H9 (cell line): ENCODE measurements around the gene KCTD16. TPM values are rescaled to one million over a fixed set of nuclear protein-coding genes. Genes with fewer than 3 reads are reported as not detected.

Experiments used
- DNase-seq: peaks from one replicate; pipeline ENCODE4 v3.0.0-alpha.2; 2017
- H2AFZ ChIP-seq: one replicate; pipeline ENCODE4 v1.6.1; 2013; ENCODE audit warnings: mild to moderate bottlenecking, low read length, control low read depth, moderate library complexity
- H2AK5ac ChIP-seq: 2 replicates; pipeline ENCODE4 v1.6.1; 2013; ENCODE audit warnings: low read length, control low read depth, mixed read lengths; ENCODE audit not compliant: insufficient read length
- H2BK120ac ChIP-seq: one replicate; pipeline ENCODE4 v1.6.1; 2013; ENCODE audit warnings: low read depth, mild to moderate bottlenecking, low read length, control low read depth, inconsistent platforms; ENCODE audit not compliant: poor library complexity, severe bottlenecking
- H2BK12ac ChIP-seq: 2 replicates; pipeline ENCODE4 v1.6.1; 2013; ENCODE audit warnings: low read length, control low read depth, mixed read lengths, low read depth; ENCODE audit not compliant: insufficient read length
- H2BK15ac ChIP-seq: 2 replicates; pipeline ENCODE4 v1.6.1; 2013; ENCODE audit warnings: low read depth, low read length, control low read depth
- H2BK20ac ChIP-seq: one replicate; pipeline ENCODE4 v1.6.1; 2013; ENCODE audit warnings: low read depth, mild to moderate bottlenecking, low read length, control low read depth, inconsistent platforms; ENCODE audit not compliant: poor library complexity, severe bottlenecking
- H2BK5ac ChIP-seq: 2 replicates; pipeline ENCODE4 v1.6.1; 2013; ENCODE audit warnings: low read length, control low read depth, mixed read lengths; ENCODE audit not compliant: insufficient read length
- H3K14ac ChIP-seq: 2 replicates; pipeline ENCODE4 v1.6.1; 2013; ENCODE audit warnings: low read length, control low read depth; ENCODE audit not compliant: insufficient read depth
- H3K18ac ChIP-seq: 2 replicates; pipeline ENCODE4 v1.6.1; 2013; ENCODE audit warnings: low read depth, mild to moderate bottlenecking, mixed read lengths, low read length, control low read depth; ENCODE audit not compliant: insufficient read length
- H3K23ac ChIP-seq: 2 replicates; pipeline ENCODE4 v1.6.1; 2013; ENCODE audit warnings: low read length, control low read depth, mixed read lengths, low read depth; ENCODE audit not compliant: insufficient read length
- H3K23me2 ChIP-seq: 2 replicates; pipeline ENCODE4 v1.6.1; 2013; ENCODE audit warnings: low read depth, mild to moderate bottlenecking, mixed read lengths, low read length, control low read depth; ENCODE audit not compliant: insufficient read length, poor library complexity, severe bottlenecking
- H3K27ac ChIP-seq: 2 replicates; pipeline ENCODE4 v1.5.1; 2013; ENCODE audit warnings: low read length, control low read depth, mixed read lengths, low read depth; ENCODE audit not compliant: insufficient read length
- H3K27me3 ChIP-seq: 2 replicates; pipeline ENCODE4 v1.6.1; 2013; ENCODE audit warnings: low read length, control low read depth, inconsistent platforms; ENCODE audit not compliant: insufficient read depth
- H3K4ac ChIP-seq: 2 replicates; pipeline ENCODE4 v1.6.1; 2013; ENCODE audit warnings: low read depth, mild to moderate bottlenecking, control low read depth, inconsistent platforms, low read length, moderate library complexity
- H3K4me1 ChIP-seq: 2 replicates; pipeline ENCODE4 v1.6.1; 2013; ENCODE audit warnings: low read length, control low read depth, inconsistent platforms; ENCODE audit not compliant: insufficient read depth
- H3K4me2 ChIP-seq: 2 replicates; pipeline ENCODE4 v1.6.1; 2013; ENCODE audit warnings: low read length, control low read depth, mixed read lengths; ENCODE audit not compliant: insufficient read length, insufficient read depth
- H3K56ac ChIP-seq: 2 replicates; pipeline ENCODE4 v1.6.1; 2013; ENCODE audit warnings: low read depth, mild to moderate bottlenecking, mixed read lengths, low read length, control low read depth; ENCODE audit not compliant: insufficient read length
- H3K79me1 ChIP-seq: 2 replicates; pipeline ENCODE4 v1.6.1; 2013; ENCODE audit warnings: low read depth, mild to moderate bottlenecking, moderate library complexity, low read length, control low read depth, inconsistent platforms; ENCODE audit not compliant: insufficient read depth, poor library complexity, severe bottlenecking
- H3K79me2 ChIP-seq: 2 replicates; pipeline ENCODE4 v1.6.1; 2013; ENCODE audit warnings: low read length, control low read depth, inconsistent platforms; ENCODE audit not compliant: insufficient read depth
- H3K9ac ChIP-seq: 2 replicates; pipeline ENCODE4 v1.6.1; 2013; ENCODE audit warnings: low read length, control low read depth, mixed read lengths; ENCODE audit not compliant: insufficient read length; ENCODE audit errors: extremely low read depth
- H3K9me3 ChIP-seq: one replicate; pipeline ENCODE4 v1.6.1; 2013; ENCODE audit warnings: low read depth, low read length, inconsistent platforms; ENCODE audit not compliant: control insufficient read depth
- H3T11ph ChIP-seq: one replicate; pipeline ENCODE4 v1.6.1; 2013; ENCODE audit warnings: mild to moderate bottlenecking, low read length, control low read depth, inconsistent platforms
- H4K20me1 ChIP-seq: one replicate; pipeline ENCODE4 v1.6.1; 2013; ENCODE audit not compliant: control insufficient read depth, insufficient read length, insufficient read depth
- H4K5ac ChIP-seq: 2 replicates; pipeline ENCODE4 v1.6.1; 2013; ENCODE audit warnings: low read depth, mild to moderate bottlenecking, mixed read lengths, low read length, control low read depth; ENCODE audit not compliant: insufficient read length
- H4K8ac ChIP-seq: replicated peaks from 2 replicates; pipeline ENCODE4 v1.6.1; 2013; ENCODE audit warnings: low read length, control low read depth, mixed read lengths, low read depth; ENCODE audit not compliant: insufficient read length
- H4K91ac ChIP-seq: 2 replicates; pipeline ENCODE4 v1.6.1; 2013; ENCODE audit warnings: low read depth, mild to moderate bottlenecking, moderate library complexity, mixed read lengths, low read length, control low read depth; ENCODE audit not compliant: insufficient read length
- H3K27ac Mint-ChIP-seq, 3 experiments: 2 replicates in 2 of 3; 3 replicates in 1 of 3; pipeline ENCODE4 v1.8.0; 2020 to 2021; ENCODE audit warnings: mixed read lengths in 3 of 3, mild to moderate bottlenecking in 1 of 3, moderate library complexity in 1 of 3
- H3K27me3 Mint-ChIP-seq: 2 replicates; pipeline ENCODE4 v1.8.0; 2021; ENCODE audit warnings: low read depth, mild to moderate bottlenecking, moderate library complexity, mixed read lengths
- H3K36me3 Mint-ChIP-seq, 3 experiments: 2 replicates in 2 of 3; 3 replicates in 1 of 3; pipeline ENCODE4 v1.8.0; 2020 to 2021; ENCODE audit warnings: low read depth in 3 of 3, mixed read lengths in 3 of 3; ENCODE audit not compliant: insufficient read depth in 1 of 3
- H3K4me1 Mint-ChIP-seq, 2 experiments: 2 replicates each; pipeline ENCODE4 v1.8.0; 2020; ENCODE audit warnings: mixed read lengths in 2 of 2
- H3K4me3 Mint-ChIP-seq, 2 experiments: 2 replicates in 1 of 2; 3 replicates in 1 of 2; pipeline ENCODE4 v1.8.0; 2020 to 2021; ENCODE audit warnings: mild to moderate bottlenecking in 2 of 2, mixed read lengths in 2 of 2, moderate library complexity in 1 of 2
- H3K9me3 Mint-ChIP-seq, 2 experiments: 2 replicates in 1 of 2; 3 replicates in 1 of 2; pipeline ENCODE4 v1.8.0; 2020; ENCODE audit warnings: mild to moderate bottlenecking in 2 of 2, mixed read lengths in 2 of 2, moderate library complexity in 1 of 2
- WGBS: extraction: QIAGEN DNeasy Blood & Tissue Kit; methylation state at CpG from one replicate; pipeline ENCODE4 v1.1.7; 2013; ENCODE audit warnings: missing lambda C conversion rate, low lambda C conversion rate, mixed read lengths; ENCODE audit not compliant: insufficient read length; ENCODE audit errors: extremely low coverage; 5-methylcytosine and 5-hydroxymethylcytosine counted together
- total RNA-seq: library from RNA; stranded (reverse); gene quantifications from 2 replicates; pipeline ENCODE4 v1.2.1, GENCODE V29; 2021
- TF ChIP-seq, protein P1 (sequence below): fragments of 200-600 bp; sonication (generic); conservative IDR thresholded peaks from 3 replicates; pipeline ENCODE4 v1.8.0; 2021; ENCODE audit warnings: antibody characterized with exemption, mild to moderate bottlenecking

The KCTD16 gene
- total RNA-seq, 1 experiment from 2014 or later = 0.09 TPM

GRCh38 chr5:144525000-144525399, 354.3 kb downstream of the KCTD16 start:
- Histone ChIP-seq H3K4me2 (no peak overlapping the region), H3K4ac (no peak overlapping the region), H2BK20ac (no peak overlapping the region), H3K4me1 (no peaks in the 10 kb centered on the region), H3K27me3 (no peaks in the 10 kb centered on the region), H4K20me1 (no peaks in the 10 kb centered on the region), H4K5ac (no peak overlapping the region), H2AFZ (no peak overlapping the region), H2AK5ac (no peak overlapping the region), H3K23ac (no peak overlapping the region), H2BK5ac (no peak overlapping the region), H3K23me2 (no peaks in the 10 kb centered on the region), H2BK12ac (no peak overlapping the region), H2BK15ac (no peak overlapping the region), H3K27ac (no peak overlapping the region), H3K79me2 (no peaks in the 10 kb centered on the region), H3K9ac (no peak overlapping the region), H2BK120ac (no peak overlapping the region), H3K14ac (no peak overlapping the region), H4K91ac (no peak overlapping the region), H3K79me1 (no peaks in the 10 kb centered on the region), H4K8ac (no peak overlapping the region), H3K56ac (no peak overlapping the region), H3K18ac (no peak overlapping the region), H3K9me3 (no peaks in the 10 kb centered on the region), H3T11ph (no peak overlapping the region)
- H3K4me3 Mint-ChIP-seq = no peak overlapping the region
- WGBS = no CpG with 5 or more reads among the region's 1 CpG
- TF ChIP-seq, protein P1, sequence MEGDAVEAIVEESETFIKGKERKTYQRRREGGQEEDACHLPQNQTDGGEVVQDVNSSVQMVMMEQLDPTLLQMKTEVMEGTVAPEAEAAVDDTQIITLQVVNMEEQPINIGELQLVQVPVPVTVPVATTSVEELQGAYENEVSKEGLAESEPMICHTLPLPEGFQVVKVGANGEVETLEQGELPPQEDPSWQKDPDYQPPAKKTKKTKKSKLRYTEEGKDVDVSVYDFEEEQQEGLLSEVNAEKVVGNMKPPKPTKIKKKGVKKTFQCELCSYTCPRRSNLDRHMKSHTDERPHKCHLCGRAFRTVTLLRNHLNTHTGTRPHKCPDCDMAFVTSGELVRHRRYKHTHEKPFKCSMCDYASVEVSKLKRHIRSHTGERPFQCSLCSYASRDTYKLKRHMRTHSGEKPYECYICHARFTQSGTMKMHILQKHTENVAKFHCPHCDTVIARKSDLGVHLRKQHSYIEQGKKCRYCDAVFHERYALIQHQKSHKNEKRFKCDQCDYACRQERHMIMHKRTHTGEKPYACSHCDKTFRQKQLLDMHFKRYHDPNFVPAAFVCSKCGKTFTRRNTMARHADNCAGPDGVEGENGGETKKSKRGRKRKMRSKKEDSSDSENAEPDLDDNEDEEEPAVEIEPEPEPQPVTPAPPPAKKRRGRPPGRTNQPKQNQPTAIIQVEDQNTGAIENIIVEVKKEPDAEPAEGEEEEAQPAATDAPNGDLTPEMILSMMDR = no peak
- H3K9me3 Mint-ChIP-seq = peaks cover 0 to 3% of the 10 kb centered on the region in 2 experiments; a peak in 1 of 5 replicates
- no peaks in the 10 kb centered on the region for H3K36me3 Mint-ChIP-seq
- no peak for DNase-seq
- no peaks in the 10 kb centered on the region for H3K27me3 Mint-ChIP-seq
- H3K4me1 Mint-ChIP-seq = peaks cover 2 to 5% of the 10 kb centered on the region in 2 experiments; a peak in 3 of 4 replicates
- H3K27ac Mint-ChIP-seq = no peak overlapping the region
